NCI-H2196 treated with DMSO at 0.1 percent for 48 hours (cell line): Measurements from ENCODE around the gene NXNL2.

Experiments used
- DNase-seq: peaks from one replicate; lab custom pipeline; 2025; ENCODE audit not compliant: unreplicated experiment; lab: John Stamatoyannopoulos, UW

Gene NXNL2

GRCh38 chr9:88531920-88532698, 2.9 kb upstream of the NXNL2 start:
- no peak for DNase-seq

- no peak for DNase-seq
These were observed 975 bp upstream of the NXNL2 start for GRCh38 chr9:88533951-88534455.

- DNase-seq = no peak
These were observed 446 bp downstream of the NXNL2 start for GRCh38 chr9:88535226-88536022.

GRCh38 chr9:88536023-88536324, 996 bp downstream of the NXNL2 start:
- no peak for DNase-seq

GRCh38 chr9:88536951-88537760, 2.2 kb downstream of the NXNL2 start:
- DNase-seq = no peak

- DNase-seq = no peak
These were observed 2.7 kb downstream of the NXNL2 start for GRCh38 chr9:88537761-88538091.

GRCh38 chr9:88538311-88539085, 3.5 kb downstream of the NXNL2 start:
- no peak for DNase-seq

- DNase-seq = no peak
These were observed 4.3 kb downstream of the NXNL2 start for GRCh38 chr9:88539246-88539645.

- no peak for DNase-seq
These were observed 5.3 kb downstream of the NXNL2 start for GRCh38 chr9:88540251-88540763.

- DNase-seq = no peak
These were observed 9.3 kb downstream of the NXNL2 start for GRCh38 chr9:88544245-88544644.

- DNase-seq = no peak
These were observed 16.7 kb downstream of the NXNL2 start for GRCh38 chr9:88551546-88552137.

- no peak for DNase-seq
These were observed 18.4 kb downstream of the NXNL2 start for GRCh38 chr9:88553350-88553749.

- DNase-seq = no peak
These were observed 20.4 kb downstream of the NXNL2 start for GRCh38 chr9:88555268-88555980.

GRCh38 chr9:88559661-88560060, 24.7 kb downstream of the NXNL2 start:
- DNase-seq = no peak

- DNase-seq = no peak
These were observed 32.9 kb downstream of the NXNL2 start for GRCh38 chr9:88567870-88568269.

GRCh38 chr9:88571419-88571818, 36.4 kb downstream of the NXNL2 start:
- DNase-seq = no peak

GRCh38 chr9:88572684-88573083, 37.7 kb downstream of the NXNL2 start:
- no peak for DNase-seq

- no peak for DNase-seq
These were observed 40.0 kb downstream of the NXNL2 start for GRCh38 chr9:88574953-88575352.

GRCh38 chr9:88577256-88578120, 42.5 kb downstream of the NXNL2 start:
- DNase-seq = no peak
